ENCODE data around the gene ZNF280D.
"Not testable (repeated sequence)": the region's sequence is repeated elsewhere in the genome, so short reads cannot be mapped to it uniquely, and the experiment has no call there.

The ZNF280D gene

DNA sequence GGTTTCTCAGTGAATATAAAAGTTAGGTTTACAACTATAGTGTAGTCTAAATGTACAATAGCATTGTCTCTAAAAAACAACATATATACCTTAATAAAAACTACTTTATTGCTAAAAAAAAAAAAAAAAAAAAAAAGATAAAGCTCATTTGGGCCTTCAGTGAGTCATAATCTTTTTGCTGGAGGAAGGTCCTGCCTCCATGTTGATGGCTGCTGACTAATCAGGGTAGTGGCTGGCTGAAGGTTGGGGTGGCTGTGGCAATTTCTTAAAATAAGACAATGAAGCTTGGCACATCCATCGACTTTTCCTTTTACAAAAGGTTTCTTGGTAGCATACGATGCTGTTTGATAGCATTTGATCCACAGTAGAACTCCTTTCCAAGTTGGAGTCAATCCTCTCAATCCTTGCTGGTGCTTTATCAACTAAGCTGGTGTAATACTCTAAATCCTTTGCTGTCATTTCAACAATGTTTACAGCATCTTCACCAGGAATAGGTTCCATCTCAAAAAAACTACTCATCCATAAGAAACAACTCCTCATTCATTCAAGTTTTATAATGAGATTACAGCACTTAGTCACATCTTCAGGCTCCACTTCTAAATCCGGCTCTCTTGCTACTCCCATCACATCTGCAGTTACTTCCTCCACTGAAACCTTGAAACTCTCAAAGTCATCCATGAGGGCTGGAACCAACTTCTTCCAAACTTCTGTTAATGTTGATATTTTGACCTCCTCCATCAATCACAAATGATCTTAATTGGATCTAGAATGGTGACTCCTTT, 13.3 kb downstream of the ZNF280D start:
- no peak for TF ChIP-seq CTCF (conservative IDR thresholded peaks at IDR 0.05; ENCODE audit: control insufficient read depth, insufficient read depth, low read depth, low read length)
- no peak overlapping the region for H3K4me3 ChIP-seq (ENCODE audit: control insufficient read depth, low read depth, low read length)
- DNase-seq (ENCODE audit: low read depth): peak; percentile 58

- no peak for TF ChIP-seq CTCF (conservative IDR thresholded peaks at IDR 0.05; ENCODE audit: control insufficient read depth, insufficient read depth, low read depth, low read length)
- no peak for DNase-seq (ENCODE audit: low read depth)
- no peak overlapping the region for H3K4me3 ChIP-seq (ENCODE audit: control insufficient read depth, low read depth, low read length)
These were observed 14.2 kb downstream of the ZNF280D start for GRCh38 chr15:56719021-56719612.

DNA sequence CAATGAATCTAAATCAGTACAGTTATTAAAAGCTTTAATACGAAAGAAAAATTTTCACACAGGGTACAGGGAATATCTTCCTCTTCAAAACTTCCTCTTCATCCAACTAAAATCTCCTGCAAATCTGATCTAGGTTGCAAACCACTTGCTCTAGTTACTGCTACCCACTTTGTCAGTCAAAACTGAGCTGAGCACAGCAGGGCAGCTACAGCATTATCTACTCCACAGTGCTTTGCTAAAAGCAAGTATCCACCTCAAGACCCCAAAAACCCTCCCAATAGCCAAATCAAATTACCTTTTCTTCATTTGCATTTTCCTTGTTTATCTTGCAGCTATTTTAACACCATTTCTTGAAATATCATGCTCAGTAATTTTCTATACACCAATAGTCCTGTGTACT, 14.7 kb downstream of the ZNF280D start:
- H3K4me3 ChIP-seq (ENCODE audit: control insufficient read depth, low read depth, low read length): no peak overlapping the region
- DNase-seq (ENCODE audit: low read depth): no peak
- TF ChIP-seq CTCF (conservative IDR thresholded peaks at IDR 0.05; ENCODE audit: control insufficient read depth, insufficient read depth, low read depth, low read length): no peak

GRCh38 chr15:56716334-56716733, 17.0 kb downstream of the ZNF280D start:
- TF ChIP-seq CTCF (conservative IDR thresholded peaks at IDR 0.05; ENCODE audit: control insufficient read depth, insufficient read depth, low read depth, low read length): no peak
- no peak overlapping the region for H3K4me3 ChIP-seq (ENCODE audit: control insufficient read depth, low read depth, low read length)
- DNase-seq (ENCODE audit: low read depth): no peak

DNA sequence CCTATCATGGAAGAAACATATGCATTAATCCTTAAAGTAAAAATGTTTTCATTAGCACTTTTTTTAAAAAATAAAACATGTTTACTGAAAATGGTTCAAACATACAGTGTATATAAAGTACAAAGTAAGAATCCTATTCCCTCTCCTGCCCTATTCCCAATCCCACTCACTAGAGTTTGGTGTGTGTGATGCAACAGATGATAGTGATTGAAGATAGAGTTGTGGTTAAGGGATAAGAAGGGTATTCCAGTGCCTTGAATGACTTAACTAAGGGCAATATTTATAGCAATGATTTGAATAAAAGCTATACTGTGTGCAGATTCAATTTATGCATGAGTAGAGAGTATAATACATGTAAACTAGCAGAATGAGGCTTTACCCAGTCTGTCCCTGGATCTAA, 18.1 kb downstream of the ZNF280D start:
- no peak for TF ChIP-seq CTCF (conservative IDR thresholded peaks at IDR 0.05; ENCODE audit: control insufficient read depth, insufficient read depth, low read depth, low read length)

DNA sequence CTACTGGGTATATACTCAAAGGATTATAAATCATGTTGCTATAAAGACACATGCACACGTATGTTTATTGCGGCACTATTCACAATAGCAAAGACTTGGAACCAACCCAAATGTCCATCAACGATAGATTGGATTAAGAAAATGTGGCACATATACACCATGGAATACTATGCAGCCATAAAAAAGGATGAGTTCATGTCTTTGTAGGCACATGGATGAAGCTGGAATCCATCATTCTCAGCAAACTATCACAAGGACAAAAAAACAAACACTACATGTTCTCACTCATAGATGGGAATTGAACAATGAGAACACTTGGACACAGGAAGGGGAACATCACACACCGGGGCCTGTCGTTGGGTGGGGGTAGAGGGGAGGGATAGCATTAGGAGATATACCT, 23.8 kb downstream of the ZNF280D start:
- H3K4me3 ChIP-seq (ENCODE audit: control insufficient read depth, low read depth, low read length); DNase-seq (ENCODE audit: low read depth): not testable (repeated sequence)

More for the DNA sequence above, 18.1 kb downstream of the ZNF280D start:
- no peak overlapping the region for H3K4me3 ChIP-seq (ENCODE audit: control insufficient read depth, low read depth, low read length)
- no peak for DNase-seq (ENCODE audit: low read depth)

- no peak for DNase-seq (ENCODE audit: low read depth)
- TF ChIP-seq CTCF (conservative IDR thresholded peaks at IDR 0.05; ENCODE audit: control insufficient read depth, insufficient read depth, low read depth, low read length): no peak
- H3K4me3 ChIP-seq (ENCODE audit: control insufficient read depth, low read depth, low read length): no peak overlapping the region
These were observed 33.6 kb downstream of the ZNF280D start for GRCh38 chr15:56699743-56700142.
